SU-DHL-6 (cell line): Measurements from ENCODE around the gene SYTL2.

Experiments
- EZH2phosphoT487 ChIP-seq: fragments of 200-600 bp; sonication (generic), shearing (Covaris generic); conservative IDR thresholded peaks from 2 replicates; pipeline ENCODE4 v1.6.1; 2018; ENCODE audit warnings: mild to moderate bottlenecking, antibody characterized with exemption, low read length, moderate library complexity, mixed read lengths
- TF ChIP-seq, protein P1 (sequence below): fragments of 200-600 bp; sonication (generic); IDR thresholded peaks from one replicate; pipeline ENCODE4 v1.5.1; 2017; ENCODE audit warnings: antibody characterized with exemption, mild to moderate bottlenecking, low read length, moderate library complexity; ENCODE audit not compliant: insufficient read depth, poor library complexity, severe bottlenecking

DNA sequence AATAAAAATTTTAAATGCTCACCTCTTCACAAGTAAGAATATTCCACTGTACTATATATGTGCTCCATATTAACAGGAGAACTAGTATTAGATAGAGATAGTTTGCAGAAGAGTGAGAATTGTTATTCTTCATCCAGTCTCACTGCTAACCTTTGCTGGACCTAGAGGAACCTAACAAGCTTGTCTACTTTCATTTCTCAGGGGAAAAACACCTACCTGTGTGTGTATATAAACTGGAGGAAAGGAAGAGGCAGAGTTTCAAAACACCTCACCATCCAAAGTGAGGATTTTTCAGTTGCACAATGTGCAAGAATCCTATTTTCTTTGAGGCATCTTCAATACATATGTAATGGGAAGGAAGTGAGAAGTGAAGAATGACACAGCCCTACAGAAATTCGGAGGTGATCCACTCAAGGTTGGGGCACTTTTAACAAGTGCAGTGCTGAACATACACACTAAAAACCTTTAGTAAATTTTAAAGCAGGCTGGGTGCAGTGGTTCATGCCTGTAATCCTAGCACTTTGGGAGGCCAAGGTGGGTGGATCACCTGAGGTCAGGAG lies 52.4 kb downstream of the SYTL2 start:
- TF ChIP-seq, protein P1, sequence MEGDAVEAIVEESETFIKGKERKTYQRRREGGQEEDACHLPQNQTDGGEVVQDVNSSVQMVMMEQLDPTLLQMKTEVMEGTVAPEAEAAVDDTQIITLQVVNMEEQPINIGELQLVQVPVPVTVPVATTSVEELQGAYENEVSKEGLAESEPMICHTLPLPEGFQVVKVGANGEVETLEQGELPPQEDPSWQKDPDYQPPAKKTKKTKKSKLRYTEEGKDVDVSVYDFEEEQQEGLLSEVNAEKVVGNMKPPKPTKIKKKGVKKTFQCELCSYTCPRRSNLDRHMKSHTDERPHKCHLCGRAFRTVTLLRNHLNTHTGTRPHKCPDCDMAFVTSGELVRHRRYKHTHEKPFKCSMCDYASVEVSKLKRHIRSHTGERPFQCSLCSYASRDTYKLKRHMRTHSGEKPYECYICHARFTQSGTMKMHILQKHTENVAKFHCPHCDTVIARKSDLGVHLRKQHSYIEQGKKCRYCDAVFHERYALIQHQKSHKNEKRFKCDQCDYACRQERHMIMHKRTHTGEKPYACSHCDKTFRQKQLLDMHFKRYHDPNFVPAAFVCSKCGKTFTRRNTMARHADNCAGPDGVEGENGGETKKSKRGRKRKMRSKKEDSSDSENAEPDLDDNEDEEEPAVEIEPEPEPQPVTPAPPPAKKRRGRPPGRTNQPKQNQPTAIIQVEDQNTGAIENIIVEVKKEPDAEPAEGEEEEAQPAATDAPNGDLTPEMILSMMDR: no peak
- TF ChIP-seq EZH2phosphoT487: no peak
